Trophoblast cell (in vitro differentiated cells and primary cell): ENCODE results near the gene SLC13A1.

ENCODE experiments used
- DNase-seq, 2 donors: peaks; one replicate each; pipeline ENCODE4 v3.0.0-alpha.2; 2016
- H2AFZ ChIP-seq: 2 replicates; pipeline ENCODE4 v1.6.1; 2013; ENCODE audit warnings: low read length, moderate library complexity, mild to moderate bottlenecking; ENCODE audit not compliant: insufficient read depth, poor library complexity
- H2AK5ac ChIP-seq: 2 replicates; pipeline ENCODE4 v1.6.1; 2013; ENCODE audit warnings: mild to moderate bottlenecking, low read length
- H2BK120ac ChIP-seq: 2 replicates; pipeline ENCODE4 v1.6.1; 2013; ENCODE audit warnings: low read length, mild to moderate bottlenecking, moderate library complexity; ENCODE audit not compliant: insufficient read depth, poor library complexity
- H2BK12ac ChIP-seq: 2 replicates; pipeline ENCODE4 v1.6.1; 2013; ENCODE audit warnings: mild to moderate bottlenecking, low read length, moderate library complexity
- H2BK5ac ChIP-seq: 2 replicates; pipeline ENCODE4 v1.6.1; 2013; ENCODE audit warnings: low read length, low read depth, moderate library complexity, mild to moderate bottlenecking; ENCODE audit not compliant: poor library complexity
- H3K14ac ChIP-seq: 2 replicates; pipeline ENCODE4 v1.6.1; 2013; ENCODE audit warnings: mild to moderate bottlenecking, low read length
- H3K18ac ChIP-seq: 2 replicates; pipeline ENCODE4 v1.6.1; 2013; ENCODE audit warnings: mild to moderate bottlenecking, low read length
- H3K23ac ChIP-seq: 2 replicates; pipeline ENCODE4 v1.6.1; 2013; ENCODE audit warnings: low read length
- H3K27ac ChIP-seq: 2 replicates; pipeline ENCODE4 v1.5.1; 2013; ENCODE audit warnings: low read depth, mild to moderate bottlenecking, inconsistent platforms, low read length, moderate library complexity
- H3K27me3 ChIP-seq: 2 replicates; pipeline ENCODE4 v1.6.1; 2013; ENCODE audit warnings: inconsistent platforms, mild to moderate bottlenecking, low read length, moderate library complexity; ENCODE audit not compliant: insufficient read depth
- H3K36me3 ChIP-seq, 2 experiments: 1 replicate in 1 of 2; 2 replicates in 1 of 2; pipeline ENCODE4 v1.6.1; 2013; ENCODE audit warnings: low read length in 2 of 2, mild to moderate bottlenecking in 2 of 2, moderate library complexity in 1 of 2; ENCODE audit not compliant: insufficient read depth in 2 of 2, control insufficient read depth in 1 of 2
- H3K4ac ChIP-seq: 2 replicates; pipeline ENCODE4 v1.6.1; 2013; ENCODE audit warnings: low read depth, mild to moderate bottlenecking, low read length, moderate library complexity
- H3K4me1 ChIP-seq, 2 experiments: 1 replicate in 1 of 2; 2 replicates in 1 of 2; pipeline ENCODE4 v1.6.1; 2013; ENCODE audit warnings: low read length in 2 of 2, mild to moderate bottlenecking in 2 of 2, moderate library complexity in 1 of 2; ENCODE audit not compliant: insufficient read depth in 2 of 2, control insufficient read depth in 1 of 2
- H3K4me2 ChIP-seq: 2 replicates; pipeline ENCODE4 v1.6.1; 2013; ENCODE audit warnings: inconsistent platforms, mild to moderate bottlenecking, low read length, moderate library complexity
- H3K4me3 ChIP-seq: 2 replicates; pipeline ENCODE4 v1.5.1; 2013; ENCODE audit warnings: mild to moderate bottlenecking, low read depth, low read length, inconsistent platforms
- H3K79me1 ChIP-seq: one replicate; pipeline ENCODE4 v1.6.1; 2013; ENCODE audit warnings: low read length
- H3K79me2 ChIP-seq: 2 replicates; pipeline ENCODE4 v1.6.1; 2013; ENCODE audit warnings: low read length, mild to moderate bottlenecking; ENCODE audit not compliant: control insufficient read depth, insufficient read depth, poor library complexity
- H3K9ac ChIP-seq: 2 replicates; pipeline ENCODE4 v1.6.1; 2013; ENCODE audit warnings: mild to moderate bottlenecking, low read length
- H3K9me3 ChIP-seq: 2 replicates; pipeline ENCODE4 v1.6.1; 2013; ENCODE audit warnings: low read depth, mild to moderate bottlenecking, control low read depth, inconsistent platforms, low read length; ENCODE audit not compliant: insufficient read depth
- H4K12ac ChIP-seq: 2 replicates; pipeline ENCODE4 v1.6.1; 2013; ENCODE audit warnings: low read depth, mild to moderate bottlenecking, low read length, moderate library complexity
- H4K8ac ChIP-seq: 2 replicates; pipeline ENCODE4 v1.6.1; 2013; ENCODE audit warnings: low read depth, mild to moderate bottlenecking, low read length, moderate library complexity
- H4K91ac ChIP-seq: one replicate; pipeline ENCODE4 v1.6.1; 2013; ENCODE audit warnings: low read depth, mild to moderate bottlenecking, low read length, moderate library complexity
- WGBS: extraction: QIAGEN DNeasy Blood & Tissue Kit; methylation state at CpG from one replicate; pipeline ENCODE4 v1.1.7; 2013; ENCODE audit warnings: missing lambda C conversion rate; ENCODE audit not compliant: insufficient read length, insufficient coverage; ENCODE audit errors: extremely low coverage; 5-methylcytosine and 5-hydroxymethylcytosine counted together

The SLC13A1 gene

GRCh38 chr7:123140561-123140960 is 59.2 kb downstream of the SLC13A1 start:
- no peak overlapping the region for H2BK5ac ChIP-seq
- H3K27me3 ChIP-seq: no peaks in the 10 kb centered on the region
- H3K14ac ChIP-seq: no peak overlapping the region
- H3K4ac ChIP-seq: no peak overlapping the region
- H2BK12ac ChIP-seq: no peak overlapping the region
- H2AFZ ChIP-seq: no peak overlapping the region
- no peaks in the 10 kb centered on the region for H3K4me1 ChIP-seq
- H3K9me3 ChIP-seq: no peaks in the 10 kb centered on the region
- no peaks in the 10 kb centered on the region for H3K79me2 ChIP-seq
- H3K9ac ChIP-seq: no peak overlapping the region
- H4K8ac ChIP-seq: no peak overlapping the region
- H3K18ac ChIP-seq: no peak overlapping the region
- no peak overlapping the region for H3K4me2 ChIP-seq
- H3K23ac ChIP-seq: no peak overlapping the region
- H3K4me3 ChIP-seq: no peak overlapping the region
- no peaks in the 10 kb centered on the region for H3K36me3 ChIP-seq
- no peaks in the 10 kb centered on the region for H3K79me1 ChIP-seq
- H3K27ac ChIP-seq: no peak overlapping the region
- no peak overlapping the region for H4K91ac ChIP-seq
- H4K12ac ChIP-seq: no peak overlapping the region
- no peak overlapping the region for H2BK120ac ChIP-seq
- H2AK5ac ChIP-seq: no peak overlapping the region
- no peak for DNase-seq

DNA sequence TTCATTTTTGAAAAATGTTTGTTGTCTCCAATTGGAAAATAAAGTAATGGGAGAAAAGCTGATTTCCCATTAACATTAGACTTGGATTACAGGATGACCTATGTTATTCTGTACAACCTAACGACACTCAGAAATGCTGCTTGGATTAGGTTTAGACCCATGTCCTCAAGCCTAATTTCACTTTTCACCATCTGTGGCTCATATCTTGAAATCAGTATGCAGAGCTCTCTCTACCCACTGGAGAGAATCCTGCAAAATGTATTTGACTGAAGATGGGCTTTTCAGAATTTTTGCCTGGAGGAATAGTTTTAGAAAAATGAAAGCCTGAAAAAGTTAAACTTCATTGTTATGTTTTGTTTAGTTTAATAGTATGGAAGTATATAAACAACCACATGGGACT is 63.8 kb downstream of the SLC13A1 start:
- no peak overlapping the region for H2AFZ ChIP-seq
- no peak overlapping the region for H3K4ac ChIP-seq
- no peak for DNase-seq
- H3K27me3 ChIP-seq: no peaks in the 10 kb centered on the region
- H2AK5ac ChIP-seq: no peak overlapping the region
- H3K79me1 ChIP-seq: no peaks in the 10 kb centered on the region
- H2BK5ac ChIP-seq: no peak overlapping the region
- no peak overlapping the region for H3K4me3 ChIP-seq
- no peaks in the 10 kb centered on the region for H3K4me1 ChIP-seq
- H3K14ac ChIP-seq: no peak overlapping the region
- no peak overlapping the region for H3K18ac ChIP-seq
- H3K23ac ChIP-seq: no peak overlapping the region
- no peak overlapping the region for H2BK120ac ChIP-seq
- H3K79me2 ChIP-seq: no peaks in the 10 kb centered on the region
- H4K8ac ChIP-seq: no peak overlapping the region
- H3K36me3 ChIP-seq: no peaks in the 10 kb centered on the region
- no CpG with 5 or more reads among the region's 1 CpG for WGBS
- H2BK12ac ChIP-seq: no peak overlapping the region
- H3K9me3 ChIP-seq: no peaks in the 10 kb centered on the region
- H3K27ac ChIP-seq: no peak overlapping the region
- no peak overlapping the region for H3K9ac ChIP-seq
- no peak overlapping the region for H4K12ac ChIP-seq
- H4K91ac ChIP-seq: no peak overlapping the region
- no peak overlapping the region for H3K4me2 ChIP-seq

GRCh38 chr7:123133924-123134323 is 65.8 kb downstream of the SLC13A1 start:
- H3K27me3 ChIP-seq: no peaks in the 10 kb centered on the region
- H2AK5ac ChIP-seq: no peak overlapping the region
- no peak overlapping the region for H3K23ac ChIP-seq
- H4K12ac ChIP-seq: no peak overlapping the region
- no peak overlapping the region for H2BK120ac ChIP-seq
- no peak overlapping the region for H2BK5ac ChIP-seq
- no peak overlapping the region for H4K91ac ChIP-seq
- H3K79me1 ChIP-seq: no peaks in the 10 kb centered on the region
- no peaks in the 10 kb centered on the region for H3K4me1 ChIP-seq
- H3K4me3 ChIP-seq: no peak overlapping the region
- no peak overlapping the region for H2AFZ ChIP-seq
- DNase-seq: no peak
- no peak overlapping the region for H3K4me2 ChIP-seq
- H3K9me3 ChIP-seq: no peaks in the 10 kb centered on the region
- H3K79me2 ChIP-seq: no peaks in the 10 kb centered on the region
- WGBS: no CpG with 5 or more reads among the region's 5 CpGs
- H3K9ac ChIP-seq: no peak overlapping the region
- H2BK12ac ChIP-seq: no peak overlapping the region
- no peak overlapping the region for H3K27ac ChIP-seq
- no peak overlapping the region for H3K4ac ChIP-seq
- no peak overlapping the region for H3K14ac ChIP-seq
- no peak overlapping the region for H4K8ac ChIP-seq
- no peaks in the 10 kb centered on the region for H3K36me3 ChIP-seq
- H3K18ac ChIP-seq: no peak overlapping the region

- Histone ChIP-seq H3K79me2 (no peaks in the 10 kb centered on the region), H2BK5ac (no peak overlapping the region), H4K12ac (no peak overlapping the region), H3K36me3 (no peaks in the 10 kb centered on the region), H3K4me2 (no peak overlapping the region), H3K14ac (no peak overlapping the region), H3K4me3 (no peak overlapping the region), H4K8ac (no peak overlapping the region), H2AFZ (no peak overlapping the region), H3K4ac (no peak overlapping the region), H2BK12ac (no peak overlapping the region), H3K9me3 (no peaks in the 10 kb centered on the region), H3K18ac (no peak overlapping the region), H3K27me3 (no peaks in the 10 kb centered on the region), H3K4me1 (no peaks in the 10 kb centered on the region), H2BK120ac (no peak overlapping the region), H3K23ac (no peak overlapping the region), H3K27ac (no peak overlapping the region), H2AK5ac (no peak overlapping the region), H3K9ac (no peak overlapping the region), H4K91ac (no peak overlapping the region), H3K79me1 (no peaks in the 10 kb centered on the region)
- no CpG with 5 or more reads among the region's 1 CpG for WGBS
- no peak for DNase-seq
Observed at GRCh38 chr7:123131961-123132360, 67.8 kb downstream of the SLC13A1 start.

DNA sequence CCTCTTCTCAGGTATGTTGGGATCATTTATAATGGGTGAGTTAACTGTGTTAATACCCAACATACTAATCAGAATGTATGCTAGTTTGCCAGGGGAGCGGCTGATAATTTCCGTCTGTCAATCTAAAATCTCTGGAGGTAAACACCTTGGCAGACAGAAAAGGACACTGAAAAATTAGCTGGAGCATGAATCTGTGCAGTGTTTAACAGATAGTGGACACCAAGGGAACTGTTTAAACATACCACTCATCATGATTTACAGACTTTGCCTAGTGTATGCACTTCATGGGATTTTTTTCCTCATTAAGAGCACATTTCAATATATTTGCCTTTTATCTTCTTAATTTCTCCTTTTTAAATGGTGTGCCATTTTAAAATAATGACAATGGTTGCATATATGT is 68.2 kb downstream of the SLC13A1 start:
- Histone ChIP-seq H2AFZ (no peak overlapping the region), H3K4me2 (no peak overlapping the region), H3K18ac (no peak overlapping the region), H3K4ac (no peak overlapping the region), H2BK5ac (no peak overlapping the region), H3K9ac (no peak overlapping the region), H3K9me3 (no peaks in the 10 kb centered on the region), H3K27ac (no peak overlapping the region), H3K36me3 (no peaks in the 10 kb centered on the region), H3K4me1 (no peaks in the 10 kb centered on the region), H3K14ac (no peak overlapping the region), H2BK12ac (no peak overlapping the region), H3K27me3 (no peaks in the 10 kb centered on the region), H3K79me2 (no peaks in the 10 kb centered on the region), H4K8ac (no peak overlapping the region), H4K12ac (no peak overlapping the region), H3K4me3 (no peak overlapping the region), H3K79me1 (no peaks in the 10 kb centered on the region), H3K23ac (no peak overlapping the region), H2AK5ac (no peak overlapping the region), H2BK120ac (no peak overlapping the region), H4K91ac (no peak overlapping the region)
- WGBS: no CpG with 5 or more reads among the region's 2 CpGs
- no peak for DNase-seq
